Vagina (tissue), 2 donors: ENCODE results near the gene KRTAP10-6.

Experiments
- POLR2A ChIP-seq, 2 donors: fragments of 450-650 bp; IDR thresholded peaks; one replicate each; pipeline ENCODE4 v1.6.1; 2017; ENCODE audit warnings: antibody characterized with exemption in 2 of 2, mild to moderate bottlenecking in 2 of 2, moderate library complexity in 2 of 2
- POLR2AphosphoS5 ChIP-seq, 2 donors: sonication (generic); formaldehyde crosslinking; IDR thresholded peaks; one replicate each; pipeline ENCODE4 v1.9.0; 2017; ENCODE audit warnings: antibody characterized with exemption in 2 of 2, mild to moderate bottlenecking in 2 of 2, low read depth in 1 of 2; ENCODE audit not compliant: insufficient read depth in 1 of 2
- TF ChIP-seq, protein P1 (sequence below), 3 experiments: fragments of 450-650 bp in 2 of 3; fragments of 200-600 bp in 1 of 3; sonication (generic) in 1 of 3; IDR thresholded peaks; one replicate each; pipeline ENCODE4 v1.5.1; 2017 to 2019; ENCODE audit warnings: antibody characterized with exemption in 3 of 3, mild to moderate bottlenecking in 2 of 3, moderate library complexity in 2 of 3

DNA sequence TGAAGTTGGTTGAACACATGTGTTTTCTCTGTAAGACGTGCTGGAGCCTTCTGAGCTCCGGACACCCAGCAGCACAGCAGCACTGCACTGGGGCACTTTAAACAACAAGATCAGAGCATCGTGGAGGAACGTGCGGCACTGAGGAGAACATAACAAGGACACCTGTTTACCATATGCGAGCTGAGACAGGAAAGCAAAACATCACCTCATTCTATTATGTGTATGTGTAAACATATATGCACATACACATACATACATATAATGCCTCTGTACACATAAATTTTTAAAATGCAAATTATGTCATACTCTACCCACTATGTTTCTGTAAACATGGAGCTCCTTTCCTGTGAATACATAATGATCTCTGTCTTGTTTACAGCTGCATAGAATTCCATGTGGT, 3.2 kb upstream of the KRTAP10-6 start:
- TF ChIP-seq, protein P1, sequence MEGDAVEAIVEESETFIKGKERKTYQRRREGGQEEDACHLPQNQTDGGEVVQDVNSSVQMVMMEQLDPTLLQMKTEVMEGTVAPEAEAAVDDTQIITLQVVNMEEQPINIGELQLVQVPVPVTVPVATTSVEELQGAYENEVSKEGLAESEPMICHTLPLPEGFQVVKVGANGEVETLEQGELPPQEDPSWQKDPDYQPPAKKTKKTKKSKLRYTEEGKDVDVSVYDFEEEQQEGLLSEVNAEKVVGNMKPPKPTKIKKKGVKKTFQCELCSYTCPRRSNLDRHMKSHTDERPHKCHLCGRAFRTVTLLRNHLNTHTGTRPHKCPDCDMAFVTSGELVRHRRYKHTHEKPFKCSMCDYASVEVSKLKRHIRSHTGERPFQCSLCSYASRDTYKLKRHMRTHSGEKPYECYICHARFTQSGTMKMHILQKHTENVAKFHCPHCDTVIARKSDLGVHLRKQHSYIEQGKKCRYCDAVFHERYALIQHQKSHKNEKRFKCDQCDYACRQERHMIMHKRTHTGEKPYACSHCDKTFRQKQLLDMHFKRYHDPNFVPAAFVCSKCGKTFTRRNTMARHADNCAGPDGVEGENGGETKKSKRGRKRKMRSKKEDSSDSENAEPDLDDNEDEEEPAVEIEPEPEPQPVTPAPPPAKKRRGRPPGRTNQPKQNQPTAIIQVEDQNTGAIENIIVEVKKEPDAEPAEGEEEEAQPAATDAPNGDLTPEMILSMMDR (IDR thresholded peaks at IDR 0.05), result no peak
- TF ChIP-seq POLR2A (IDR thresholded peaks at IDR 0.05), result no peak
- TF ChIP-seq POLR2AphosphoS5 (IDR thresholded peaks at IDR 0.05; ENCODE audit: insufficient read depth in 1 of 2, low read depth in 1 of 2), result no peak
